ENCODE data around the gene CSNK1A1.
A peak's percentile ranks its signal among the peaks of the same experiment; 100 is the strongest.
"Not testable (repeated sequence)": the region's sequence is repeated elsewhere in the genome, so short reads cannot be mapped to it uniquely, and the experiment has no call there.

Gene CSNK1A1

GRCh38 chr5:149551227-149552037 is at the start of gene CSNK1A1:
CSNK1A1 (minus strand) TSS chr5:149551439; CDS start chr5:149550964, 475 bp downstream.
- DNase-seq (ENCODE audit: low spot score in 2 of 2) = peak; percentile 97 to 99
- Histone ChIP-seq H3K36me3 (replicated peaks) (peaks cover 37% of the 10 kb centered on the region), H3K27me3 (ENCODE audit: low read depth) (no peaks in the 10 kb centered on the region), H3K9me3 (no peaks in the 10 kb centered on the region), H3K4me3 (peak within 1 kb of the TSS; percentile 89), H3K4me1 (peaks cover 26% of the 10 kb centered on the region)
- in situ Hi-C loops (cut with MboI; ENCODE audit: low sequenced_read_pairs) = loop anchor here (25.0 kb wide), 1 partner anchor 414 kb away; the partner anchor contains the start of gene ABLIM3

GRCh38 chr5:149600932-149601331 is 49.7 kb upstream of the CSNK1A1 start:
- Histone ChIP-seq H3K4me1 (no peaks in the 10 kb centered on the region), H3K4me3 (no peak overlapping the region), H3K27me3 (ENCODE audit: low read depth) (no peaks in the 10 kb centered on the region), H3K36me3 (replicated peaks) (no peaks in the 10 kb centered on the region), H3K9me3 (no peaks in the 10 kb centered on the region)
- no peak for DNase-seq (ENCODE audit: low spot score in 2 of 2)
- in situ Hi-C loops (cut with MboI; ENCODE audit: low sequenced_read_pairs) = no loop called here

GRCh38 chr5:149599375-149599774 is 48.1 kb upstream of the CSNK1A1 start:
- H3K27me3 ChIP-seq (ENCODE audit: low read depth) = no peaks in the 10 kb centered on the region
- no peak for DNase-seq (ENCODE audit: low spot score in 2 of 2)
- no peaks in the 10 kb centered on the region for H3K9me3 ChIP-seq
- no peaks in the 10 kb centered on the region for H3K4me1 ChIP-seq
- in situ Hi-C loops (cut with MboI; ENCODE audit: low sequenced_read_pairs) = no loop called here
- no peaks in the 10 kb centered on the region for H3K36me3 ChIP-seq (replicated peaks)
- H3K4me3 ChIP-seq = no peak overlapping the region

GRCh38 chr5:149598966-149599365 is 47.7 kb upstream of the CSNK1A1 start:
- Histone ChIP-seq H3K27me3 (ENCODE audit: low read depth) (no peaks in the 10 kb centered on the region), H3K36me3 (replicated peaks) (no peaks in the 10 kb centered on the region), H3K4me1 (no peaks in the 10 kb centered on the region), H3K4me3 (no peak overlapping the region), H3K9me3 (no peaks in the 10 kb centered on the region)
- in situ Hi-C loops (cut with MboI; ENCODE audit: low sequenced_read_pairs) = no loop called here
- DNase-seq (ENCODE audit: low spot score in 2 of 2) = no peak

- H3K36me3 ChIP-seq (replicated peaks); H3K4me1 ChIP-seq; in situ Hi-C loops (cut with MboI; ENCODE audit: low sequenced_read_pairs); H3K27me3 ChIP-seq (ENCODE audit: low read depth); DNase-seq (ENCODE audit: low spot score in 2 of 2); H3K4me3 ChIP-seq; H3K9me3 ChIP-seq: not testable (repeated sequence)
These were observed 47.0 kb upstream of the CSNK1A1 start for GRCh38 chr5:149598234-149598633.

- no peaks in the 10 kb centered on the region for H3K36me3 ChIP-seq (replicated peaks)
- in situ Hi-C loops (cut with MboI; ENCODE audit: low sequenced_read_pairs) = no loop called here
- H3K9me3 ChIP-seq = no peaks in the 10 kb centered on the region
- DNase-seq (ENCODE audit: low spot score in 2 of 2) = no peak
- H3K4me3 ChIP-seq = no peak overlapping the region
- H3K4me1 ChIP-seq = no peaks in the 10 kb centered on the region
- H3K27me3 ChIP-seq (ENCODE audit: low read depth) = no peaks in the 10 kb centered on the region
These were observed 46.4 kb upstream of the CSNK1A1 start for GRCh38 chr5:149597618-149598017.

- H3K27me3 ChIP-seq (ENCODE audit: low read depth) = no peaks in the 10 kb centered on the region
- DNase-seq (ENCODE audit: low spot score in 2 of 2) = no peak
- no peaks in the 10 kb centered on the region for H3K9me3 ChIP-seq
- in situ Hi-C loops (cut with MboI; ENCODE audit: low sequenced_read_pairs) = no loop called here
- no peak overlapping the region for H3K4me3 ChIP-seq
- no peaks in the 10 kb centered on the region for H3K36me3 ChIP-seq (replicated peaks)
- H3K4me1 ChIP-seq = no peaks in the 10 kb centered on the region
These were observed 45.5 kb upstream of the CSNK1A1 start for GRCh38 chr5:149596712-149597111.

GRCh38 chr5:149595105-149595504 is 43.9 kb upstream of the CSNK1A1 start:
- H3K4me3 ChIP-seq; H3K9me3 ChIP-seq; DNase-seq (ENCODE audit: low spot score in 2 of 2); H3K27me3 ChIP-seq (ENCODE audit: low read depth); in situ Hi-C loops (cut with MboI; ENCODE audit: low sequenced_read_pairs); H3K36me3 ChIP-seq (replicated peaks); H3K4me1 ChIP-seq: not testable (repeated sequence)

- in situ Hi-C loops (cut with MboI; ENCODE audit: low sequenced_read_pairs) = no loop called here
- H3K4me3 ChIP-seq = no peak overlapping the region
- H3K36me3 ChIP-seq (replicated peaks) = no peaks in the 10 kb centered on the region
- no peaks in the 10 kb centered on the region for H3K4me1 ChIP-seq
- H3K9me3 ChIP-seq = no peaks in the 10 kb centered on the region
- no peaks in the 10 kb centered on the region for H3K27me3 ChIP-seq (ENCODE audit: low read depth)
- DNase-seq (ENCODE audit: low spot score in 2 of 2) = no peak
These were observed 43.1 kb upstream of the CSNK1A1 start for GRCh38 chr5:149594206-149594895.

GRCh38 chr5:149593370-149593769 is 42.1 kb upstream of the CSNK1A1 start:
- in situ Hi-C loops (cut with MboI; ENCODE audit: low sequenced_read_pairs) = no loop called here
- Histone ChIP-seq H3K36me3 (replicated peaks) (no peaks in the 10 kb centered on the region), H3K4me1 (no peaks in the 10 kb centered on the region)

GRCh38 chr5:149588936-149589335 is 37.7 kb upstream of the CSNK1A1 start:
- in situ Hi-C loops (cut with MboI; ENCODE audit: low sequenced_read_pairs) = no loop called here
- H3K4me1 ChIP-seq = no peaks in the 10 kb centered on the region

More at GRCh38 chr5:149593370-149593769, 42.1 kb upstream of the CSNK1A1 start:
- Histone ChIP-seq H3K27me3 (ENCODE audit: low read depth) (no peaks in the 10 kb centered on the region), H3K4me3 (no peak overlapping the region), H3K9me3 (no peaks in the 10 kb centered on the region)
- DNase-seq (ENCODE audit: low spot score in 2 of 2) = no peak

GRCh38 chr5:149586708-149587318 is 35.6 kb upstream of the CSNK1A1 start:
- no peaks in the 10 kb centered on the region for H3K27me3 ChIP-seq (ENCODE audit: low read depth)
- no peak for DNase-seq (ENCODE audit: low spot score in 2 of 2)
- in situ Hi-C loops (cut with MboI; ENCODE audit: low sequenced_read_pairs) = no loop called here
- H3K36me3 ChIP-seq (replicated peaks) = no peaks in the 10 kb centered on the region
- no peak overlapping the region for H3K4me3 ChIP-seq
- no peaks in the 10 kb centered on the region for H3K9me3 ChIP-seq
- peaks cover 3% of the 10 kb centered on the region for H3K4me1 ChIP-seq

More at GRCh38 chr5:149588936-149589335, 37.7 kb upstream of the CSNK1A1 start:
- H3K27me3 ChIP-seq (ENCODE audit: low read depth) = no peaks in the 10 kb centered on the region
- H3K36me3 ChIP-seq (replicated peaks) = no peaks in the 10 kb centered on the region
- no peak for DNase-seq (ENCODE audit: low spot score in 2 of 2)
- H3K4me3 ChIP-seq = no peak overlapping the region
- H3K9me3 ChIP-seq = no peaks in the 10 kb centered on the region

- peaks cover 8% of the 10 kb centered on the region for H3K4me1 ChIP-seq
- H3K36me3 ChIP-seq (replicated peaks) = no peaks in the 10 kb centered on the region
- H3K9me3 ChIP-seq = no peaks in the 10 kb centered on the region
- no peak overlapping the region for H3K4me3 ChIP-seq
- no peak for DNase-seq (ENCODE audit: low spot score in 2 of 2)
- in situ Hi-C loops (cut with MboI; ENCODE audit: low sequenced_read_pairs) = no loop called here
- H3K27me3 ChIP-seq (ENCODE audit: low read depth) = no peaks in the 10 kb centered on the region
These were observed 34.7 kb upstream of the CSNK1A1 start for GRCh38 chr5:149585910-149586309.

- Histone ChIP-seq H3K27me3 (ENCODE audit: low read depth) (no peaks in the 10 kb centered on the region), H3K9me3 (no peaks in the 10 kb centered on the region), H3K36me3 (replicated peaks) (no peaks in the 10 kb centered on the region), H3K4me1 (peaks cover 13% of the 10 kb centered on the region), H3K4me3 (no peak overlapping the region)
- in situ Hi-C loops (cut with MboI; ENCODE audit: low sequenced_read_pairs) = no loop called here
- no peak for DNase-seq (ENCODE audit: low spot score in 2 of 2)
These were observed 32.9 kb upstream of the CSNK1A1 start for GRCh38 chr5:149584121-149584520.
